Activated CD4-positive, alpha-beta T cell treated with anti-CD3 and anti-CD28 coated beads for 48 hours (primary cell): Measurements from ENCODE around the gene LPCAT1.

Source experiments
- DNase-seq: peaks from one replicate; pipeline ENCODE4 v3.0.0-alpha.2; 2020

Gene LPCAT1

DNA sequence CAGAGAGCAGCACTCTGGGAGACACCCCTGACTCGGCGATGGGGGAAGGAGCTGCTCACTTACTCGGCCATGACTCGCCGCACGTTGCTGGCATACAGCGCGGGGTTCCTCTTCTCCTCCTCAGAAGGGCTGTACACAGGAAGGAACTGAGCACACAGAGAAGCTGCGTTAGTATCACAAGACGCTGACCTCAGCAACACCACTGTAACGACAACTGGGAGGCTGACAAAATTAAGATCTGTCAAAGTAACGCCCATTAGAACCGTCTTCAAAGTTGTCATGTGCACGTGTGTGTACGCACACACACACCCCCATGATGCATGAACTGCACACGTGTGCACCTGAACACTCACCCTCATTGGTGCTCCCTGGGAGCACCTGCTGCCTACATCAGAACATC, 46.4 kb downstream of the LPCAT1 start:
- no peak for DNase-seq

DNA sequence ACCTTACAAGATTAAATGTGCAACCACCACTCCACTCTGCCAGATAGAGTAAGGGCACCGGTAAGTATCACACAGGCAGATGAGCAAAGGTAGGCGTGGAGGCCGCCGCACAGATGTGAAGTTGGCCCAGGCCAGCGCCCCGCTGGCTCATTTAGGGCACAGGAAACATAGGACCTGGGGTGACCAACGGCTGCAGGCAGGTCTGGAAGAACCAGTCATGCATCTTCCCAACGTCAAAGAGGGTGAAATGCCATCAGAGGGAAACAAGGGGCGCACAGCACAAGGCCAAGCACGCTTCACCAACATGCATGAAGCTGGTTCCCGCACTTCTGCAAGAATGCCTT, 46.8 kb downstream of the LPCAT1 start:
- DNase-seq: no peak

DNA sequence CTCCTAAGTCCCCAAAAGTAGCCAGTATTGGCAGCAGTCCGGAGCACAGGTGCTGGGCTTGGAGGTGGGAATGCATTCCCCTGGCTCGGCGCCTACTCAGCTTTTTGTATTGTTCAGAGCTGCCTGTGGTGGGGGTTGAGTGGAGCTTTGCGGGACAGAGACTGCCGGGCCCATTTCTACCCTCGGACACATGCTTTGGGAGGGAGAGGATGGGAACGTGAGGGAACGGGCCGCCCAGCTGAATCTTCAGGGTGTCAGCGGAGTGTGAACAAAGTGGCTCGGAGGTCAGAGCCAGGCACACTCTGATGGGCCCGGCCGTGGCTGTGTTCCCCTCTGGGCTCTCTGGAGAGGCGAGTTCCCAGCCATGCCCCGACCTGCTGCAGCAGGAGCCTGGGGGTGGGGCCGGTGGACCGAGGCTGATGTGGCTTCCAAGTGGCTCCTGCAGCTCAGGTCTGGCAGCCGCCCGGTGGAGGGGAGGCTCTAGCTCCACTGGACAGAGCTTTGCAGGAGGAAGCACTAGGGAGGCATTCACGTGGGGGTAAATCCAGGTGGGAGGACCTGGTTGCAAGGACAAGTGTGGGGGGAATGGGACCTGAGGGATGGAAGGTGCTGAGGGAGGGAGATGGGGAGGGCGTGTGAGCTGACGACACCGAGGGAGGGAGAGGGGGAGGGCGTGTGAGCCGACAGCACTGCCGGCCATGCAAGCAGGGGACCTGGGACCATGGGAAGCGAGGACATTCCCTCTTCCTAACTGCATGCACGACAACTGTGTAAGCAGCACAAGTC, 47.4 kb downstream of the LPCAT1 start:
- DNase-seq: no peak

DNA sequence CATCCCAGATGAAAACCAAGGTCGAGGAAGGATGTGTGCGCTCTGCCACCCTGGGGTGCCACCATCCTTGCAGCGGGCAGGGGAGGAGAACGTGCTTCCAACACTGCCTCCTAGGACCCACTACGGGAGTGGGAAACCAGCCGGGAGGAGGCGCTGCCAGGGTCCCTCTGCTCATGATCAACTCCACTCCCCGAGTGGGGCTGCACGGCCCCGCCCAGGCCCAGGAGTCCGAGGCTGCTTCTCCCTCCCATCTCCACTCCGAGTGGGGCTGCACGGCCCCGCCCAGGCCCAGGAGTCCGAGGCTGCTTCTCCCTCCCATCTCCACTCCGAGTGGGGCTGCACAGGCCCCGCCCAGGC, 48.2 kb downstream of the LPCAT1 start:
- DNase-seq: peak; percentile 1

DNA sequence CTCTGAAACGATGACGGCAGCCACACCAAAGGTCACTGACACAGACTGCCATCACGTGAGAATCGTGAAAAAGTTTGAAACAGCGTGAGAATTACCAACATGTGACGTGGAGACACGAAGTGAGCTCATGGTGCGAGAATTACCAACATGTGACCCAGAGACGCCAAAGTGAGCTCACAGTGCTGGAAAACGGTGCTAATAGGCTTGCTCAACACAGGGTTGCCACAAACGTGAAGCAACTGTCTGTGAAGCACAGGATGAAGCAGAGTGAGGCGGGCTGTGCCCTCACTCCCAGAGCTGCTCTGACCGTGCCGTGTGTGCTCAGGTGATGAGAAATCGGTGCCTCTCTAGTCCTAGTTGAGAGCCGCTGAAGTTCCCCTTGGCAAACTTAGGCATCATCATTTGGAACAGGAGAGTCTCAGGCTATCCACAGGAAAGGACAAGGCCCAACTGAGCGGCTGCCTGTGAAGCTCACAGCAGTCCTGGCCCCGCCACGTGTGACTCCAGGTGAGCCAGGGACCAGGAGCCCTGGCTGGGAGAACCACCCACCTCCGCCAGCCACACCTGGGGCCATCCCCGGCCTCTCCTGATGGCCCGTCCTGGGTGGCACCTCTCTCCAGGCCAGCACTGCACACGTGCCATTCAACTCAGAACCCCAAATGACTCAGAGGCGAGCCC, 48.8 kb downstream of the LPCAT1 start:
- DNase-seq: peak; percentile 1

DNA sequence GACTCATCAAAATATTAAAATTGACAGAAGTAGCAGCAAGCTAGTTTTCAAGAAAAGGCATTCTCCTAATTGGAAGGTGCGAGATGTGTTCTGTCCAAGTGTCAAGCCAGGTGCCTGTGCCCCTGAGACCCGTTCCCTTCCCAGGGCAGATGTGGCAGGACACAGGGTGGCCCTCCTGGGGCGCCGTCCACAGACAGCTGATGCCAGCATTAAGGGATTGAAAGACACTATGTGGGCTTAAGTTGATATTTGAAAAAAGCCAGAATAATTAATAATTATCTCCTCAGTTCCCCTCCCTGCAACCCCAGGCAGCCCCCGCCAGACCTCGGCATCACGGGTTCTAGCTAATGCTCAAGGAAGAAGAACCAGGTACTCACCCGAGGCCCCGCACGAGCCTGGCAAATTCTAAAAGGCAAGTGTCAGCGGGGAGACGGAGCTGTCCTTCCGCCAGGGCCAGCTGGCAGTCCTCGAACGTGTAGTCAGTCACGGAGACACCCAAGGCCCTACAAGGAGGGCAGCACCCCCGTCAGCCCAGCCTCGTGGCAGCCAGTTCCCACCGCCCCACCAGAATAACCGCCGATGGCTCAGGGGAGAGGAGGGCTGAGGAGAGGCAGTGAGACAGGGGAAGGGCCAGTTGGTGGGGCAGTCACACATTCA, 49.4 kb downstream of the LPCAT1 start:
- peak; percentile 1 for DNase-seq

DNA sequence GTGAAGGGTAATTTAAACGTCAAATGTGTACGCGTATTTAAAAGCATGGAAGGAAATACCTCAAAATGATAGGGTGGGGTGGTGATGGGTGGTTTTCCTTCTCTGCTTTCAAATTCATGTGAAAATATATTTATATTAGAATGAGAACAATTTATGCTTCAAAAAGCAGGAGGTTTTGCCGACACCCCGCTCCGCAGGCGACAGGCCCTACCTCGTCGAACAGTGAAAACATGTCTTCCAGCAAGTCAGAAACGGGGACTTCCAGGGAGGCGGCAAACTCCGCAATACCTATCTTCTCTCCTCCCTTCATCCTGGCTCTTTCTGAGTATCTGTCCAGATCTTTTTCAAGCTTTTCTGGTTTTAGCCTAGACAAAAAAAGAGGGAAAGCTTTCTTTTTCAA, 50.0 kb downstream of the LPCAT1 start:
- DNase-seq: no peak

DNA sequence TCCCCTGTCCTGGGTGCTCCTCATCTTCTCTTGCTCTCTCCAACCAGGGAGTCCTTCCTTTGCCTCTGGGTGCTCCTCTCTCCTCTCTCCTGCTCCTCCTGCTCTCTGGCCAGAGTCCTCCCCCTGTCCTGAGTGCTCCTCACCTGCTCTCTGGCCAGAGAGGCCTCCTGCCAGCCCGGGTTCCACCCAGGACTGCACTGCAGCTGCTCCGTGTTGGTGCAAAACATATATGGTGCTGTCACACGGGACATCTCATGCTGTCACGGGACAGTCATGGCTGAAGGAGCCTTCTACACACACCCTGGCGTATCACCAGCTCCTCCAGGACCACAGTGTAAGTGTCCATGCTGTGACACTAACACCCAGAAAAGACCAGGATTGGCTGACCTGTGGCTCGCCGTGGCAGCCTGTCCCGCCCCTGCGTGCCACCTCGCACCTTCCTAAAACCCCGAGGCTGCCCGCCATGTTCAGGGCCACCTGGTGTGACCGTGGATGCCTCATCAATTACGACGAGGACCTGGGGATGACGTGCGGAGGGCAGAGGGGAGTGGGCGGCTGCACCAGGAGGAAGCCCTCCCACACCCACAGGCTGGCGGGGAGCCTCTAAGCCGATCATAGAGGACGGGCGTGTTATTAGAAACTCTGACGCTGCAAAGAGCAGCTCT, 50.7 kb downstream of the LPCAT1 start:
- DNase-seq: peak; percentile 1

DNA sequence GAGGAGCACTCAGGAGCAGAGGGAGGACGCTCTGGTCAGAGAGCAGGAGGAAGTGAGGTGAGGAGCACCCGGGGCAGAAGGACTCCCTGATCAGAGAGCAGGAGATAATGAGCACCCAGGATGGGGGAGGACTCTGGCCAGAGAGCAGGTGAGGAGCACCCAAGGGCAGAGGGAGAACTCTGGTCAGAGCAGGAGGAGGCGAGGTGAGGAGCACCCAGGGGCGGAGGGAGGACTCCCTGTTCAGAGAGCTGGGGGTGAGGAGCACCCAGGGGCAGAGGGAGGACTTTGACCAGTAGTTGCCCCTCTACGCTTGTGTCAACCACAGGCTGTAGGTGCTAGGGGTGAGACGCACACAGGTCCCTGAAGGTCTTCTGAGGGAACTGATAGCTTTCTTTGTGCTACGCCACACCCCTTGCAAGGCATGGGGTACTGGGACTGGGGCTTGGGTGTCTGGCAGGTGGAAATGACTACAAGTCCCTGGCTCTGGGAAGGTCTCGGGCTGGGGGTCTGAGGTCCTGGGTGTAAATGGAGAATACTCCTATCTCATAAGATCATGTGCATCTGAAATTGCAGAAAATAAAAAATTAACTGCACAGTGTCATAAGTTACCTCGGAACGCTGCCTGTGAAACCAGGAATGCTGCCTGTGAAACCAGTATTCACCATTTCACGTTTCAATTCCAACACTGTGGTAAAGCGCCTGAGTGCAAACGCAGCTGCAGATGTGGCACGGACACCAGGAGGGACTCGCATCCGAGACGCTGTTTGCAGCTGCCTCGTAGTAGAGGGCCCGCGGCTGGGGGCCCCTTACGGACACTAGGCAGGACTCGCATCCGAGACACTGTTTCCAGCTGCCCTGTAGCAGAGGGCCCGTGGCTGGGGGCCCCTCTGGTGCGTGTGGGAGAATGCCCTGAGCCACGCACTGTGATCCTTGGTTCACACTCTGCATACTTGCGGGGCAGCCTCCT, 51.5 kb downstream of the LPCAT1 start:
- no peak for DNase-seq

DNA sequence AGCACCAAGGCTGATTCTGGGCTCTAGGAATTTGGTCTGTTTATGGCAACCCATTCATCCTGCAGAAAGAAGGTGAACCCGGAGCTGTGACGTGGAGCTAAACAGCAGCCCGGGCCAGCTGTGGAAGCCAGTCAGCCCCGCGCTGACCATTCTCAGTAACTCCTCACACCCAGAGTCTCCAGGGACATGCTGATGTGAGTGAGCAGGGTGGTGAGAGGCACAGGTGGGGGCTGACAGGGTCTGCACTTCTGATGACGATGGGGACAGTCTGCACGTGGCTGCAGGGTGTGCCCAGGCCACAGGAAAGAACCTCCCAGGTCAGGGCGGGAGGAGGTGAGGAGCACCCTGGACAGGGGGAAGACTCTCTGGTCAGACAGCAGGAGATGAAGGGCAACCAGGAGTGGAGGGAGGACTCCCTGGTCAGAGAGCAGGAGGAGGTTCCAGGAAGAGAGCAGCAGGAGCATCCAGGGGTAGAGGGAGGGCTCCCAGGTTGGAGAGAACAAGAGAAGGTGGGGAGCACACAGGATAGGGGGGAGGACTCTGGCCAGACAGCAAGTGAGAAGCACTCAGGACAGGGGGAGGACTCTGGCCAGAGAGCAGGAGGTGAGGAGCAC, 52.4 kb downstream of the LPCAT1 start:
- DNase-seq: peak; percentile 2

DNA sequence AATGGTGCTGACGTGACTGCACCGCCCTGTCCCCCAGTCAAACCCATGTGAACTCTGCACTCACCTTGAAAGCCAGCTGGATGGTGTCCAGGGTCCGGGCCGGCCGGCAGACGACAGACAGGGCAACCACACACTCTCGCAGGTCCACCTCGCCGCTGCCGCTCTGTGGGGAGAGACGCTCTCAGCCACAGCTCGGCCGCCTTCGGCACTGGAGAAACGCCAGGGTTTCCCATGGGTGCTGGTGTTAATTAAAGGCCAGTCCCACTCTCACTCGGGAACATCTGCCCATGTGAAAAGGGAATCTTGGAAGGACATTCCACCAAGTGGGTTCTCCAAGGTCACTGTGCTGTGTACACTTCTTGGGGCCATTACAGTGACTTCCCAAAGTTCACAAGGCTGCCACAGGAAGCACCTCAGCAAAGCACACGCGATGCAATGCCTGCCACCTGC, 53.0 kb downstream of the LPCAT1 start:
- DNase-seq: no peak

DNA sequence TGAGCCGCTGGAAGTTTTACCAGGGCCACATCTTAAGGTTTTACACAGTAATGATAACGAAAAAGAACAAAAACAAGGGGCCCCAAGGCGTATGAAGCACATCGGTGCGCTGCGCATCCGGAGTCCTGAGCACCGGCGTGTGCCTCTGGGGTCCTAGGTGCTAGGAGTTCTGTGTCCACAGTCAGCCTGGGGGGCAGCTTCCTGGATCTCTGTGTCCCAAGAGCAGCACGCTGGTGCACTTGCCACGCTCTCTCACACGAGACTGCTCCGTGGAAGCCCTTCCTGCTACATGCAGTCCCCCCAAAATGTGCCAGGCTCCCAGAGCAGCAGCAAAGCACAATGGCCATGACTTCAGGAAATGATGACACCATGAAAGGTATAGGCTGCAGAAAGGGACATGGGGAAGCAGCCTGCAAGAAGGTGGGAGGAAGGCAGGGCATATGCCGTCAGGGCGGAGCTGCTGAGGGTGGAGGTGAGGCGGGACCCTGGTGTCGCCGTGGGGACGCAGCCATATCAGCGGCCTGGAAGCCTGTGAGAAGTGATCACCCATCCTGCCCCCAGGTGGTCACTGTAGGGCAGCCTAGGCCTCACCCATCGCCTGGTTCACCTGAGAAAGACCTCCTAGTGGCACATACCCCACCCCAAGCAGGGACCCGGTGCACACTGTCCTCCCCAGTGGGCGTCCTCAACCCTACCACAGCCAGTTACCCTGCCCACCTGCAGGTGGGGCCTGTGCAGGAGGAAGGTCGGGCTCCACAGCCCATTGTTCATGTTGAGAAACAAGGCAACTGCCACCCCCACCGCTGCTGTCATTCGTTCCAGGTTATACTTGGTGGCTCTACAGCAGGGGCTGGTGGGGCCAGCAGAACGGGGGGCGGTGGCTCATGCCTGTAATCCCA, 54.9 kb downstream of the LPCAT1 start:
- DNase-seq: no peak

DNA sequence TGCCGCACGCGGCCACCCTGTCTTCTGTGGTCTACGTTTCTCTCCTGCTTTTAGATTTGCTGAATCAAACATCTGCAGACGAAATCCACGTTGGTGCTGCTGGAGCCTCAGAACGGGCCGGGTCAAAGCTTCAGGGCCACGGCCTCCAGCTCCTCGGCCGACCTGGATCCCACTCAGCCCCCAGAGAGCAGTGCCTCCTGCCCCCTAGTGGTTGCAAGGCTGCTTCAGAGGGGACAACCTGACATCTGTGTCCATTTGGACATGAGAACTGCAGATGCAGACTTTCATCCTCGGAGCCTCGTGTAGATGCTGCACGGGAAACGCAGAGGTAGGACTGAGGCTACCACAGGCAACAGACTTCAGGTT, 55.5 kb downstream of the LPCAT1 start:
- peak; percentile 46 for DNase-seq

DNA sequence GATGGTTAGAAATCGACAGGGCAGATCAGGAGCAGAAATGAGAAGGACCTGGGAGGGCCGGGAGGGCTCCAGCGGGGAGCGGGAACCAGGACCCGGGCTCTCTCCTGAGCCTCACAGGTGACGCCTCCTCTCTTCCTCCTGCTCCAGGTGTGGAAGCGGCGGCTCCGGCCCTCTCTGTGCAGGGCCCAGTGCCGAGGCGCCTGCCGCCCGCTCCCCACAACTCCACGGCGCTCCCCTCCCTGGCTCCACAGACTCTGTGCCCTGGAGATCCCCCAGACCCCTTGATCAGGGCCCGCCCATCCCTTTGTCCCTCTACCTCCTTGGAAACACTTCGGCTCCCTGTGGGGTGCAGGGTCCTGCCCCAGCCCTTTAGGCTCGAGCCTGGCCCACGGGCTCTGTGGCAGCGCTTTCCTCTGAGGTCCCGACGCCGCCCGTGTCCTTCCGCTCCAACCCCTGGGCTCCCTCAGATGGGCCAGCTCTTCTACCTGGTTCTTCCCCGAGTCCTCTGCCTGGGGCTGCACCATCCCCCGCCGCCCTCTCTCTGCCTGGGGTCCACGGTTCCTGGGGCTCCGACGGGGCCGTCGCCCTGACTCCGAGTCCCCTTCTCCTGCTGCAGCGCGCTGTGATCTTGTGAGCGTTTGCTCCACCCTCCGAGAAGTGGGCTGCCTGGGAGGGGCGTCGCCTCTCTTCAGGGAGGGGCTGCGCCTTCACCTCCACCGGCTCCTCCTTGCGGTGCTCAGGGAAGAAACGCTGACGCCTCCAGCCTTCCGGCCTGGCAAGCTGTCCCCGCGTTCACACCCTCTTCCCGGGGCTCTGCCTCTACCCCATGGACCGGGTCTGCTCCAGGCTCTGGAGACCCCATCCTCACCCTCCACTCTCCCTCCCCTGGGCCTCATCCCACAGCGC, 56.2 kb downstream of the LPCAT1 start:
- no peak for DNase-seq

DNA sequence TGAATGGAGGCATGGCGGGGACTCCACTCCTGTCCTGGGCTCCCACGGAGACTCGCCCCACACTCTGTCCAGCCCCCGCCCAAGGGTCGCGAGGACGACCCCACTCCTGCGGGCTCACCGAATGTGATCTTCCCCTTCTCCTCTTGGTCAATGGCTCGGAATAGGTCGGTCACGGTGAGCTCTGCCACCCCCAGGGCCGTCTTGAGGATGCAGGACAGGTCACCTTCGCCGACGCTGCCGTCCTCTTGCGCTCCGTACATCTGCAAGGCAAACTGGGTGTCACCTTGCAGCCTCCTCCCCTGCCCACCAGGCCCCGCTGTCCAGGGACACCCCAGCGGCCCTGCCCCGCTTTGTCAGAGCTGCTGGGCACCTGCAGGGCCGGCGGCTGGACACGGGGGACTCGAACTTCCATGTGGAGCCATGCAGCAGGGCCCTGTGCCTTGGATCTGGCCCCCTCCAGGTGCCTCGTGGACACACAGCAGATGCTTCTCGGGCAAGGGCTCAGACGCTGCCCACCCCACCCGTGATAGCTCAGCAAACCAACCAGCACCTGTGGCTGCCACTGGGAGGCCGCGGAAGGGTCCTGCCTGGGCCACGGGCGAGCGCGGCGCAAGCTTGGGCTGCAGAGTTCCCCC, 57.0 kb downstream of the LPCAT1 start:
- DNase-seq: no peak

DNA sequence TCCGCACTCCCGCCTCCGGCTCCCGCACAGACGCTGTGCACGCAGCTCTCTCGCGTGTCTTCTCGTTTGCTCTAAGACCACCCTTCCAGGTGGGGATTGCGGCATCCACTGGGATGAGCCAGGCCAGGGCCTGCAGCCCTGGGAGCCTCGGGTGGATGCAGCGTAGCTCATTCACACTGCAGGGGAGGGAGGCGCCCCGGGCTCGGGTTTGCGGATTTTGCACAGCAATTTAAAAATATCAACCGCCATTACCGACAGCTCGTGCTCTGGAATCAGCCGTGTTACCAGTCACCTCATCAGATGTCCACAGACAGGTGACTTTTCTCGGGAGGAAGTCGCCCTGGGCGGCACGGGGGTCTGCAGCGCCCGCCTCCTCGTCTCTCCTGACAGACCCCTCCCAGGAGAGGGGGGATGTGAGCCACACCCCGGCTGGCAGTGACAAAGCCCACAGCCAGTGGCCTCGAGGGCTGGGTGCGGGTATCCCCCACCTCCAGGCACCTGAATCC, 57.7 kb downstream of the LPCAT1 start:
- no peak for DNase-seq

DNA sequence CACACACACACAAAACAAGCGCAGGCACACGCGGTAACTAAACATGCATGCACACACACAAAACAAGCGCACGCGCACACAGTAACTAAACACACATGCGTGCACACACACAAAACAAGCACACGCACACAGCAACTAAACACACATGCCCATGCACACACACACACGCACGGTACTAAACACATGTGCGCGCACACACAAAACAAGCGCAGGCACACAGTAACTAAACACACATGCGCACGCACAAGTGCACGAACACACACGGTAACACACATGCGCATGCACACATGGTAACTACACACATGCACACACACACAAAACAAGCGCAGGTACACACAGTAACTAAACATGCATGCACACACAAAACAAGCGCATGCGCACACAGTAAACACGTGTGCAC, 58.6 kb downstream of the LPCAT1 start:
- DNase-seq: no peak

DNA sequence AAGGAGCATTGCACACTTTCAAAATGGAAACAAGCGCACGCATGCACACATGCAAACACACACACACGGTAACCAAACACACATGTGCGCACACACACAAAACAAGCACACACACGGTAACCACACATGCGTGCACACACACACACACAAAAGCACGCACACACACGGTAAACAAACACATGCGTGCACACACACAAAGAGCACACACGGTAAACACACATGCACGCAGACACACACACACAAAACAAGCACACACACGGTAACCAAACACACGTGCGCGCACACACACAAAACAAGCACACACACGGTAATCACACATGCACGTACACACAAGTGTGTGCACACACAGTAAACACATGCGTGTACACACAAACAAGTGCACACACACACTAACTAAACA, 59.2 kb downstream of the LPCAT1 start:
- DNase-seq: no peak

DNA sequence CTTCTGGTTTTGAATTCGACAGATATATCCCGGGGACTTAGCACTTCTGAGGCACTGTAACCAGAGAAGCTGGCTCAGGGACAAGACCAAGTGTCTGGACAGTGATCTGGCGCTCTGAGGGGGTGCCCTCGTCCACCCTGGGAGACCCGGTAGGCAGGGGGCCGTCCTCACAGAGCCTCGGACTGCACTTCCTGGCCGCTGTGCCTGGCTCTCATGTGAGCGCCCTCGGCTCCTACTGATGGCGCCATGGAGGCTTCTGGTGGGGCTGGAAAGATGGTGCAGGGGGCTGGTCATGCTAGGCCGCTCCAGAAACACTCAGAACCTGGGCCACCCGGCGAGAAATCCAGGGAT, 59.7 kb downstream of the LPCAT1 start:
- DNase-seq: no peak
